Stimulated activated naive B cell treated with anti-CD40 and anti-IgM and Interleukin-4, amounts not matched to agents 10 μg/mL and 1 μg/mL and 100 μg/mL, for 72 hours (primary cell): ENCODE data around the gene WDR7.

Experiments used
- ATAC-seq, 2 donors: fragments of 150-1000 bp; cut with Tn5 transposase; replicated peaks; 2 replicates each; pipeline ENCODE4 v1.10.0; 2021; ENCODE audit warnings: moderate library complexity in 1 of 2
- DNase-seq: peaks from one replicate; pipeline ENCODE4 v3.0.0; 2021
- H3K27ac Mint-ChIP-seq: one replicate; pipeline ENCODE4 v1.8.0; 2022; ENCODE audit warnings: mild to moderate bottlenecking, mixed read lengths
- H3K27me3 Mint-ChIP-seq, 2 donors: one replicate each; pipeline ENCODE4 v1.8.0; 2022; ENCODE audit warnings: mixed read lengths in 2 of 2
- H3K36me3 Mint-ChIP-seq, 2 donors: one replicate each; pipeline ENCODE4 v1.8.0; 2022; ENCODE audit warnings: mixed read lengths in 2 of 2, mild to moderate bottlenecking in 1 of 2
- H3K4me1 Mint-ChIP-seq, 2 donors: one replicate each; pipeline ENCODE4 v1.8.0; 2022; ENCODE audit warnings: mixed read lengths in 2 of 2, mild to moderate bottlenecking in 1 of 2
- H3K4me3 Mint-ChIP-seq, 2 donors: one replicate each; pipeline ENCODE4 v1.8.0; 2022; ENCODE audit warnings: mild to moderate bottlenecking in 2 of 2, mixed read lengths in 2 of 2, moderate library complexity in 1 of 2
- H3K9me3 Mint-ChIP-seq, 2 donors: one replicate each; pipeline ENCODE4 v1.8.0; 2022; ENCODE audit warnings: mixed read lengths in 2 of 2, mild to moderate bottlenecking in 1 of 2

The WDR7 gene

DNA sequence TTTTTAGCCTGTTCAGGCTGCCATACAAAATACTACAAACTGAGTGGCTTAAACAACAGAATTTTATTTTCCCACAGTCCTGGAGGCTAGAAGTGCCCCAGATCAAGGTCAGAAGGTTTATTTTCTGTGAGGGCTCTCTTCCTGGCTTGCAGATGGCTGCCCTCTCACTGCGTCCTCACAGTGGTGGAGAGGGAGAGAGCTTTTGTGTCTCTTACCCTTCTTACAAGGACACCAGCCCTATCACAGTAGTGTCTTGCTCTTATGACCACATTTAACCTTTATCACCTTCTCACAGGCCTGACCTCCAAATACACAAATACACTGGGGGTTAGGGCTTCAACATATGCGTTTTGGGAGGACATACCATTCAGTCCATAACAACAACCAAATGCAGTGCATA is 11.7 kb downstream of the WDR7 start:
- Mint-ChIP-seq H3K36me3 (peaks cover 4 to 13% of the 10 kb centered on the region in 2 donors), H3K27ac (no peak overlapping the region), H3K4me3 (no peak overlapping the region), H3K4me1 (peaks cover 7 to 16% of the 10 kb centered on the region in 2 donors), H3K27me3 (no peaks in the 10 kb centered on the region), H3K9me3 (no peaks in the 10 kb centered on the region)
- DNase-seq (no peak), ATAC-seq (no peak)

DNA sequence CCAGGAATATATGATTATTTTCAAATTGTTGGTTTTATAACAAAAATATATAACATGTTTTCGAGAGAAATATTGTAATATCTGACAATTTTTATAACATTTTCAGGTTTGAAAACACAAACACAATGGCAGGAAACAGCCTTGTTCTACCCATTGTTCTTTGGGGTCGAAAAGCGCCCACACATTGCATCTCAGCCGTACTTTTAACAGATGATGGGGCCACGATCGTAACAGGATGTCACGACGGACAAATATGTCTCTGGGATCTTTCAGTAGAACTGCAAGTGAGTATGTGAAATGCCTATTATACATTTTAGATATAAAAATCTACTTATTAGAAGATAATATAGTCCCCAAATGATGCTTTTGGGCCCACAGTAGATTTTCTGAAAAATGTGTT is 21.2 kb downstream of the WDR7 start:
- no peak overlapping the region for H3K27ac Mint-ChIP-seq
- no peaks in the 10 kb centered on the region for H3K27me3 Mint-ChIP-seq
- peaks cover 5 to 16% of the 10 kb centered on the region in 2 donors for H3K4me1 Mint-ChIP-seq
- ATAC-seq (no peak), DNase-seq (no peak)
- peaks cover 0 to 1% of the 10 kb centered on the region in 2 donors for H3K9me3 Mint-ChIP-seq
- H3K4me3 Mint-ChIP-seq: no peak overlapping the region
- peaks cover 15 to 34% of the 10 kb centered on the region in 2 donors for H3K36me3 Mint-ChIP-seq

DNA sequence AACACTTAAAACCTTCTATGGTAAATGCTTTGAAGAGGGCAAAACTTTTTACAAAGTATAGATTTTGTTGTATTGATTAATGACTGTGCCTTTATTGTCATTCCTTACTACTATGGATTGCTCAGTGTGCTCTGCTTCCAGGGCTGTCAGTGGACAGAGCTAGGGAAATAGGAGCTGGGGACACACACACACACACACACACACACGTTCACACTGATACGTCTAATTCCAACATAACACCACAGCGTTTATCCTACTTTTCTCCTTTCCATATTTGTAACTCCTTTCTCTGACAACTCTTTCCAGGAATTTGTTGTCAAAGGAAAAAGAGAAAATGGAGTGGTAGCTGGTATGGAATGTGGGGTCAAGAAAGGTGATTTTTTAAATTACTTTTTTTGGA is 21.8 kb downstream of the WDR7 start:
- no peak overlapping the region for H3K4me3 Mint-ChIP-seq
- no peak for DNase-seq
- peaks cover 20 to 40% of the 10 kb centered on the region in 2 donors for H3K36me3 Mint-ChIP-seq
- no peaks in the 10 kb centered on the region for H3K27me3 Mint-ChIP-seq
- H3K27ac Mint-ChIP-seq: no peak overlapping the region
- peaks cover 5 to 16% of the 10 kb centered on the region in 2 donors for H3K4me1 Mint-ChIP-seq
- ATAC-seq: no peak
- H3K9me3 Mint-ChIP-seq: peaks cover 1 to 5% of the 10 kb centered on the region in 2 donors

DNA sequence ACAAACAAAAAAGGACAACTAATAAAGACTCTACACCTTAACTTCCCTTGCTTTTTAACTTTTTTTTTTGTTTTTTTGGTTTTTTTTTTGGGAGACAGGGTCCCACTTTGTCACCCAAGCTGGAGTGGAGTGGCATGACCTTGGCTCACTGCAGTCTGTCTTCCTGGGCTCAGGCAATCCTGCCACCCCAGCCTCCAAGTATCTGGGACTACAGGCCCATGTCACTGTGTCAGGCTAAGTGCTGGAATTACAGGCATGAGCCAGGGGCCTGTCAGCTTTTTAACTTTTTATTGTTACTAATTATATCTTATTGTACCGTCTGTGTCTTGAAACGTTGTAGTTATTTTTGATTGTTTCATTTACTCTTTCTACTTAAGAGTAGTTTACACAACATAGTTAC is 25.5 kb downstream of the WDR7 start:
- ATAC-seq (no peak), DNase-seq (no peak)
- Mint-ChIP-seq H3K36me3 (peaks cover 26 to 47% of the 10 kb centered on the region in 2 donors), H3K27ac (no peak overlapping the region), H3K27me3 (no peaks in the 10 kb centered on the region), H3K9me3 (peaks cover 1 to 9% of the 10 kb centered on the region in 2 donors), H3K4me3 (no peak overlapping the region), H3K4me1 (no peaks in the 10 kb centered on the region)

DNA sequence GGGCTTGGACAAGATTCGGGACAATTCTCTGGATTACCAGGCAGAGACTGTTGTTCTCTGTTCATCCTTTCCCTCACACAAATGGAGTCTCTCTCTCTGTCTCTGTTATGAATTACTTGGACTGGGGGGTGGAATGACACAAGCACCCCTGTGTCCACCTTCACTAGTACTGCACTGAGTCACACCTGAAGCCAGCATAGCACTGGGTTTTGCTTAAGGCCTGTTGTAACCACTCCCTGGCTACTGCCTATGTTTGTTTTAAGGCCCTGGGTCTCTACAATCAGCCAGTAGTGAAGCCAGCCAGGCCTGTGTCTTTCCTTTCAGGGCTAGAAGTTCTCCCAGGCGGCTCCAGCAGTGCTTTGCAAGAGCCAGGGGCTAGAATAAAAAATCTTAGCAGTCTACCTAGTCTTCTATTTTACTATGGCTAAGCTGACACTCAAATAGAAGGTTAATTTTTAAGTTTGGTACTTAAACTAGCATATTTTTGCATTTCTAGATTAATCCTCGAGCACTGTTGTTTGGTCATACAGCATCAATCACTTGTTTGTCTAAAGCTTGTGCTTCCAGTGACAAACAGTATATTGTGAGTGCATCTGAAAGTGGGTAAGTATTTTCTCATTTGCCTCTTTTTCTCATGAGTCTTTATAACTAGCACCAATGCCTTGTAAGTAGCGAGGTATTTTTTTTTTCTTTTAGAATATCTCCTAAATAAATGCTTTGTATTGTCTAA is 27.8 kb downstream of the WDR7 start:
- peaks cover 1 to 9% of the 10 kb centered on the region in 2 donors for H3K9me3 Mint-ChIP-seq
- H3K27ac Mint-ChIP-seq: no peak overlapping the region
- no peaks in the 10 kb centered on the region for H3K27me3 Mint-ChIP-seq
- DNase-seq (no peak), ATAC-seq (no peak)
- H3K36me3 Mint-ChIP-seq: peaks cover 34 to 48% of the 10 kb centered on the region in 2 donors
- no peak overlapping the region for H3K4me3 Mint-ChIP-seq
- H3K4me1 Mint-ChIP-seq: no peaks in the 10 kb centered on the region

DNA sequence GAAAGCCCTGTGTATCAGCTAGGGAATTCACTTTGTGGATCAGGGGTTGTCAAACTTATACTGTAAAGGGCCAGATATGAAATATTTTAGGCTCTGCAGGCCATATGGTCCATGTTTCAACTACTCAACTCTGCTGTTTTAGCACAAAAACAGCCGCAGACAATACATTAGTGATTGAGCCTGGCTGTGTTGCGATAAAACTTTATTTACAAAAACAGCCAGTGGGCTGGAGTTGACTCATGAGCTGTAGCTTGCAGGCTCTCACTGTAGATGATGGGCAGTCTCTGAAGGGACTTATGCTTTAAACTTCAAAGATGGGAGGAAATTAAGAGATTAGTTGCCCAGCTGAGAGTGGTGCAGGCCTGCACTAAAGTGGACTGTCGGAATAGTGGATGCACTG is 33.1 kb downstream of the WDR7 start:
- H3K4me1 Mint-ChIP-seq: no peaks in the 10 kb centered on the region
- no peak for ATAC-seq
- no peak for DNase-seq
- H3K36me3 Mint-ChIP-seq: peaks cover 23 to 24% of the 10 kb centered on the region in 2 donors
- no peak overlapping the region for H3K4me3 Mint-ChIP-seq
- no peaks in the 10 kb centered on the region for H3K9me3 Mint-ChIP-seq
- no peak overlapping the region for H3K27ac Mint-ChIP-seq
- no peaks in the 10 kb centered on the region for H3K27me3 Mint-ChIP-seq

DNA sequence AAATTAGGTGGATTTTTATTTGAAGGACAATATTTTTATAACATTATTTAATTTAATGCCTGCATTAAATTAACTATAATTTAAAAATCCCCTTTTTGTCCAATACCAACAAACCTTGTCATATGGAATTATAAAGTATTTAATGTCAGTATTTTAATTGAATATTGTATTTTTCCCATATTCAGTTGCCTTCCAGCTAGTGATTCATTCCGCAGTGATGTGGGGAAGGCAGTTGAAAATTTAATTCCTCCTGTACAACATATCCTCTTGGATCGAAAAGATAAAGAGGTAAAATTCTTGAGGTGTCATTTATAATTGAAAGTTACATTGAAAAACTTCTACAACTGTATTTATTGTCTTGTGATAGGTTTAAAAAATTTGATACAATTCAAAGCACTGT is 40.4 kb downstream of the WDR7 start:
- no peak for DNase-seq
- no peaks in the 10 kb centered on the region for H3K27me3 Mint-ChIP-seq
- no peak overlapping the region for H3K4me3 Mint-ChIP-seq

DNA sequence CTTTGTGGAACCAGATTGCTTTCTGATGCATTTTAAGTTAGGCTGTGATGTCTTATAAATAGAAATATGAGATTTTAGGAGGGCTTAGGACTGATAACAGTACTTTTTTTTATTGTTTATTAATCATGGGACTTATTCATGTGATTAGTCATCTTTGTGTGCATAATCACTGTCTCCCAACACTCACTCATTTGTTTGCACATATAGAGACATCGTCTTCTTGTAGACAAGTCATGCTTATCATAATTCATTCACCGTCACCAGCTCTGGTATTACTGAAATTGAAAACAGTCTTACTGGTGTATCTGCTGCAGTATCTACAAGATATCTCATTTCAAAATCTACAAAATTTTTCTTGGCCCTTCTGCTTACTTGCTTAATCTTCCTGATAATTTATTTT is 45.8 kb downstream of the WDR7 start:
- no peak for ATAC-seq

More for the DNA sequence above, 40.4 kb downstream of the WDR7 start:
- ATAC-seq: no peak
- H3K4me1 Mint-ChIP-seq: no peaks in the 10 kb centered on the region
- no peaks in the 10 kb centered on the region for H3K9me3 Mint-ChIP-seq
- peaks cover 11 to 14% of the 10 kb centered on the region in 2 donors for H3K36me3 Mint-ChIP-seq
- H3K27ac Mint-ChIP-seq: no peak overlapping the region

DNA sequence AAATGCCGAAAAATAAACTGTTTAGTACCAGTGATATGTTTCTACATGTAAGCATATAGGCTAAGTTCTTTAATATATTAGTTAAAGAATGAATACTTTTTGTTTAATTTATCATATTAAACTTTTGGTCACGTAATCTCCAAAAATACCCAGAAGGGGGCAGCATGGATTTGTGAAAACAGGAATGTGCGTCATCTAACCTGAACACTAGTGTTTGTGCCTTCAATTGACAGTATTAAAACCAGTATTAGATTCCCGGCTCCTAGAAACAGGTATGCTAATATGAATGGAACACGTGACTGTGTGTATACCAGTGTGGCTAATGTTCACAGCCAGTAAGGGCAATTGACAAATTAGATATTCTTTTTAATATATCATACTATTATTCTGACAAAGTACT is 51.8 kb downstream of the WDR7 start:
- Mint-ChIP-seq H3K4me1 (no peaks in the 10 kb centered on the region), H3K27ac (no peak overlapping the region), H3K27me3 (no peaks in the 10 kb centered on the region), H3K36me3 (peaks cover 6% of the 10 kb centered on the region in 2 donors), H3K4me3 (no peak overlapping the region), H3K9me3 (no peaks in the 10 kb centered on the region)
- ATAC-seq (peak; percentile 42 to 53), DNase-seq (no peak)

More for the DNA sequence above, 45.8 kb downstream of the WDR7 start:
- Mint-ChIP-seq H3K27ac (no peak overlapping the region), H3K9me3 (no peaks in the 10 kb centered on the region), H3K4me3 (no peak overlapping the region), H3K36me3 (peaks cover 2 to 3% of the 10 kb centered on the region in 2 donors), H3K4me1 (no peaks in the 10 kb centered on the region), H3K27me3 (no peaks in the 10 kb centered on the region)
- no peak for DNase-seq

DNA sequence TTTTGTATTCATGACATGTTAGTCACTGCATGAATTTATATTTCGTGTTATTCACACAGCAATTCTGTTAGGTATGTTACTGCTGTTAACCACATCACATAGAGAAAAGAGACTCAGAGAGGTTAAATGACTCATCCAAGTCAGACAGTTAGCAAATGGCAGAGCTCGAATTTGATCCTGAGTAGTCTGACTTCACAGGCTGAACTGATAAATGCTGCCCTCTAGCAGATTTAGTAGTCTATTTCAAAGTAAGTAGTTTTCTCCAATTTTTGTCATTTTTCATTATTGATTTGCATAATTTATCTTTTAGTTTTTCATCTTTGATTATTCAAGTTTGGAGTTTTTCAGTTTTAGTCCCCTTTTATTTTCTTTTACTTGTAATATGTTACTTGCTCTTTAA is 58.3 kb downstream of the WDR7 start:
- Mint-ChIP-seq H3K27ac (no peak overlapping the region), H3K4me1 (peaks cover 0 to 2% of the 10 kb centered on the region in 2 donors), H3K36me3 (peaks cover 6 to 9% of the 10 kb centered on the region in 2 donors), H3K9me3 (no peaks in the 10 kb centered on the region), H3K4me3 (no peak overlapping the region), H3K27me3 (no peaks in the 10 kb centered on the region)
- ATAC-seq (peak; percentile 79 to 94), DNase-seq (no peak)

DNA sequence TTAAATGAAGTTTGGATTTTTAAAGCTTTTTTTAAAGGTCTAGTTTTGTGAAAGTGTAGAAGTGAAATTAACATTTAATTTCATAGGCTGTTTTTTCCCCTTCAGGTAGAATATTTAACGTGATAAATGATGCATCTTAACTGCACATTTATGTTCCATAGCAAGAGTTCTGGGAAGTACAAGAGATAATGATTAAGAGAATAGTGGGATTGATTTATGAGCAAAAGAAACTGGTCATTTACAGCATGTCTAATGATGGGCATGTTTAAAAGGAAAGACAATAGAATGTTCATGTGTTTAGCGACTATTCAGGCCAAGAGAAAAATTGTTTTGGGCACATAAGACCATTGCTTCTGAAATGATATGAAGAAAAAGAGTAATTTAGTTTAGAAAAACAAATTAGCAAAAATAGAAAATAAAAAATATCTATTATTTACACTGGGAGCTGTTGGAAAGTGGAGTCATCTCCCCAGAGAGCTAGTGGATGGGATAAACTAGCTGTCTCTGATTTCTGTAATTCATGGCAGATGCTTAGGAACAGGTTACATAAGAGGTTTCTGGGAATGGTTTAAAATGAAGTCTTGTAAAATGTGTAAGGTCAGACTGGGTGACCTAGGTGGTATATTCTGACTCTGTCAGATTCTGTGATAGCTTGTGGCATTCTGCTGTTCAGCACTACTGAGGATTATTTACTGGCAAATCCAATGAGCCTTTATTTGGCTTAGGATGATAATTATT is 60.7 kb downstream of the WDR7 start:
- H3K27ac Mint-ChIP-seq: no peak overlapping the region
- H3K9me3 Mint-ChIP-seq: no peaks in the 10 kb centered on the region
- peaks cover 0 to 4% of the 10 kb centered on the region in 2 donors for H3K4me1 Mint-ChIP-seq

DNA sequence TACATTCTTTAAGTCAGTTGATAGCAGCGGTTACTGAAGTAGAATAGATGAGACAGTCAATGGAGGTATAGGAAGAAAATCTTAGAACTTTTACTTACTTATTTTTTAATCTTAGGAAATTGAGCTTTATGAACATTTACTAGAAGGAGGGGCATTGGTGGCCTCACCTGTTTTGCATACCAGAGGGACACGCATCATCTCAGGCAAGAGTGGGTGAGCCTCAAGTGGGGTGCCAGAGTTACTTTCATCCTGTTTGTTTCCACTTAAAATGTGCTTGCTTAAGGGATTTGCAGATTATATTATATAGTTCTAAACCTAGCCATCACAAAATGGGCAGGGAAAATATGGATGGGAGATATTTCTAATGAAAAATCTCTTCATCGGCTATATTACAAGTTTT is 61.6 kb downstream of the WDR7 start:
- DNase-seq (no peak), ATAC-seq (no peak)
- Mint-ChIP-seq H3K4me1 (peaks cover 0 to 6% of the 10 kb centered on the region in 2 donors), H3K27me3 (no peaks in the 10 kb centered on the region), H3K36me3 (peaks cover 4 to 8% of the 10 kb centered on the region in 2 donors), H3K9me3 (no peaks in the 10 kb centered on the region), H3K4me3 (no peak overlapping the region), H3K27ac (no peak overlapping the region)

More for the DNA sequence above, 60.7 kb downstream of the WDR7 start:
- Mint-ChIP-seq H3K36me3 (peaks cover 7 to 9% of the 10 kb centered on the region in 2 donors), H3K4me3 (no peak overlapping the region), H3K27me3 (no peaks in the 10 kb centered on the region)
- DNase-seq (no peak), ATAC-seq (no peak)

DNA sequence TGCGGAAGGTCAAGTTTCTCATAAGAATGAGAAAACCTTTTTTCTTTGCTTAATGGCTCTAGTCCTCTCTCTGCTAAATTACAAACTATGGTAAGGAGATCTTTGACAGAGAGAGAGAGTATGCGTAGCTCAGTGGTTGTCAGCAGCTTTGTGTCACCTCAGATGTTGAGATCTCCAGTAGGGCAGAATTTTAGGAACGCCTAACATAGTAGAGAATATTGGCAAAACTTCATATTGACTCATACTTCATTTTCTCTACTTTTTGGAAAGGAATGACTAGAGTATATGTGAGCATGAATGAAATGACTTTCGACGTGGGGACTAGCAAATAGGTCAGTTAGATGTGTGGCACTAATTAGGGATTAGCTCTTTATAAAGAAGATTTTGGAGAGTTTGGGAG is 64.0 kb downstream of the WDR7 start:
- H3K27ac Mint-ChIP-seq: no peak overlapping the region
- no peaks in the 10 kb centered on the region for H3K27me3 Mint-ChIP-seq
- H3K4me1 Mint-ChIP-seq: peaks cover 0 to 6% of the 10 kb centered on the region in 2 donors
- DNase-seq (no peak), ATAC-seq (no peak)
- no peaks in the 10 kb centered on the region for H3K9me3 Mint-ChIP-seq
- peaks cover 8 to 25% of the 10 kb centered on the region in 2 donors for H3K36me3 Mint-ChIP-seq
- H3K4me3 Mint-ChIP-seq: no peak overlapping the region

DNA sequence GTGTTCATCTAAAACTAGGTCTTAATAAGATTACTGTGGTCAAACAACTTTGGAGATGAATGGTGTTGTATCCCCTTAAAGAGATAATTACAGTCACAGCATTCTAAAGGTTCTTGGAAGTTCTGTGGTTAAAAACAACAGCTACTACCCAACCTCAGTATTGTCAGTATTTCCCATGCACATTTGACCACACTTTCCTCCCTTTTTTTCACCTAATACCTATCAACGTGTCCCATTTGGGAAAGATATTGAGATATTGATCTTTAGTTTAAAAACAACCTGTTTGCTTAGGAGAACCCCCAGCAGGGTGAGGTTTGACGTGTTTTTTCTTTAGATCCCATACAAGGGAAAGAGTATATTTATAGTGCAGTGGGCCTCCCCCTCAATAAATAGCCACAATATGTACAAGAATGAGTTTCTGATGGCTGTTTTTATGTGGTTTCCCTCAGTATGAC is 65.6 kb downstream of the WDR7 start:
- Mint-ChIP-seq H3K36me3 (peaks cover 8 to 25% of the 10 kb centered on the region in 2 donors), H3K4me1 (peaks cover 0 to 6% of the 10 kb centered on the region in 2 donors), H3K9me3 (no peaks in the 10 kb centered on the region), H3K27me3 (no peaks in the 10 kb centered on the region), H3K27ac (no peak overlapping the region), H3K4me3 (no peak overlapping the region)
- DNase-seq (no peak), ATAC-seq (no peak)

DNA sequence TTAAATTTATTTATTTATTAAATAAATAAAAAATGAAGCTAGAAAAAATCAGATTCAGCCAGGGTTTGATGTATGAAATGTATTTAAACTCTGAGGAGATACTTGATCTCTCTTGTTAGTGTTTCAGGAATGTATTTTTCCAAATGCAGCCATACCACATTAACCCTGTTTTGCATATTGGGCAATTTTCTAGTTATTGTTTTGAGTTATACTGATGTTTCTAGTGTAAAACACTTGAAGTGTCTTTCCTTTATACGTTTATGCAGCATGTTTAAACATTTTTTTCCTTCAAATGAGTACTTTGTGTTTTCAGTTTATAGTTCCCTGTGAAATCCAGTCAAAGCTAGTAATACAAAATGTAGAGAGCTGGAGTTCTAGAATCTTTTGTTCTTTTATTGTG is 69.9 kb downstream of the WDR7 start:
- H3K27me3 Mint-ChIP-seq: no peaks in the 10 kb centered on the region
- peaks cover 0 to 4% of the 10 kb centered on the region in 2 donors for H3K4me1 Mint-ChIP-seq
- H3K4me3 Mint-ChIP-seq: no peak overlapping the region
- H3K9me3 Mint-ChIP-seq: peaks cover 0 to 2% of the 10 kb centered on the region in 2 donors
- DNase-seq: no peak
- peaks cover 14 to 42% of the 10 kb centered on the region in 2 donors for H3K36me3 Mint-ChIP-seq
- ATAC-seq: no peak
- no peak overlapping the region for H3K27ac Mint-ChIP-seq
